ENCODE data around the gene NFIA. TPM values are rescaled to one million over a fixed set of nuclear protein-coding genes. Genes with fewer than 3 reads are reported as not detected.

Gene NFIA
- total RNA-seq, 1 experiment from 2014 or later: 38.6 TPM

DNA sequence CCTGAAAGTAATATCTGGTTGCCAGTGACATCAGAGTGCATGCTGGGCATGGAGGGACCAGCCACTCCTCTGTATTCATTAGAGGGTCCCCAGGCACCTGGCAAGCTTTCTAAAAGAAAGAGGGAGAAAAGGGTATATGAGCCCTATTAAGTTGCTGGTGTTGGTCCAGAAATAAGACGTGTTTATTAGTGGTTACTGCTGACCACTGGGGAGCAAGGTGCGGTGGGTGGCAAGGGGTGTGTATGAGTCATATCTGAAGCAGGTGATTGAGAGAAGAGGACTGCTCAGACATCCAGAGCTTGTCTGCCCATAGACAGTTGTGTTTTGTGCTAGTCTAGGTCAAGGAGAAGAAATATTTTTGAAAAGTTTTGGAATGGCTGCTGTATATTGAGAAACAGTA lies 344.5 kb downstream of the NFIA start:
- Mint-ChIP-seq H3K4me3 (ENCODE audit: low read depth, unreplicated experiment) (no peak overlapping the region), H3K27me3 (ENCODE audit: unreplicated experiment) (no peaks in the 10 kb centered on the region), H3K27ac (ENCODE audit: unreplicated experiment) (peak overlapping the region; percentile 41), H3K9me3 (ENCODE audit: low read depth, unreplicated experiment) (no peaks in the 10 kb centered on the region), H3K4me1 (ENCODE audit: low read depth, unreplicated experiment) (peaks cover 33% of the 10 kb centered on the region), H3K36me3 (ENCODE audit: insufficient read depth, unreplicated experiment) (peaks cover 16% of the 10 kb centered on the region)
- no peak for DNase-seq
- TF ChIP-seq, protein P1, sequence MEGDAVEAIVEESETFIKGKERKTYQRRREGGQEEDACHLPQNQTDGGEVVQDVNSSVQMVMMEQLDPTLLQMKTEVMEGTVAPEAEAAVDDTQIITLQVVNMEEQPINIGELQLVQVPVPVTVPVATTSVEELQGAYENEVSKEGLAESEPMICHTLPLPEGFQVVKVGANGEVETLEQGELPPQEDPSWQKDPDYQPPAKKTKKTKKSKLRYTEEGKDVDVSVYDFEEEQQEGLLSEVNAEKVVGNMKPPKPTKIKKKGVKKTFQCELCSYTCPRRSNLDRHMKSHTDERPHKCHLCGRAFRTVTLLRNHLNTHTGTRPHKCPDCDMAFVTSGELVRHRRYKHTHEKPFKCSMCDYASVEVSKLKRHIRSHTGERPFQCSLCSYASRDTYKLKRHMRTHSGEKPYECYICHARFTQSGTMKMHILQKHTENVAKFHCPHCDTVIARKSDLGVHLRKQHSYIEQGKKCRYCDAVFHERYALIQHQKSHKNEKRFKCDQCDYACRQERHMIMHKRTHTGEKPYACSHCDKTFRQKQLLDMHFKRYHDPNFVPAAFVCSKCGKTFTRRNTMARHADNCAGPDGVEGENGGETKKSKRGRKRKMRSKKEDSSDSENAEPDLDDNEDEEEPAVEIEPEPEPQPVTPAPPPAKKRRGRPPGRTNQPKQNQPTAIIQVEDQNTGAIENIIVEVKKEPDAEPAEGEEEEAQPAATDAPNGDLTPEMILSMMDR (IDR thresholded peaks at IDR 0.05; ENCODE audit: unreplicated experiment): no peak
- intact Hi-C loops (cut with micrococcal nuclease; ENCODE audit: unreplicated experiment): no loop called here
- no TSS peak for BruUV-seq (replicated peaks)
- CTCF ChIA-PET: no interaction called here

DNA sequence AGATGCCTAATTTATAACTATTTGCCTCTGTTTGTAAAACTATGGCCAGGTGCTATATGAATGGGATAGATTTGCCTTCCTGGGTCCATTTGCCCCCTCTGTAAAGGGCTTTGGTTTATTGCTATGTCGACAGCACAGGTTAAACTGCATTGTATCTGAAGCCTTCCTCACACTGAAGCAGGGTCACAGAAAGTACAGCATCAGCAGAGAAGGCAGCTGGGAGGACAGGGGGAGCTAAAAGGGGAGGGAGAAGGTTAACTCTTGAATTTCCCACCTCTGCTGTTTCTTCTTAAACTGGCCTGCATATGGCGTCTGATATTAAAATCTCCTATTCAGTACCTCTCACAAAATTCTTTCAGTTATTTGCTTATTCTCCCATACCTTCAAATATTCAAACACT lies 345.1 kb downstream of the NFIA start:
- Mint-ChIP-seq H3K9me3 (ENCODE audit: low read depth, unreplicated experiment) (no peaks in the 10 kb centered on the region), H3K4me3 (ENCODE audit: low read depth, unreplicated experiment) (no peak overlapping the region), H3K4me1 (ENCODE audit: low read depth, unreplicated experiment) (peaks cover 33% of the 10 kb centered on the region), H3K27me3 (ENCODE audit: unreplicated experiment) (no peaks in the 10 kb centered on the region), H3K36me3 (ENCODE audit: insufficient read depth, unreplicated experiment) (peaks cover 16% of the 10 kb centered on the region), H3K27ac (ENCODE audit: unreplicated experiment) (no peak overlapping the region)
- TF ChIP-seq, protein P1 (IDR thresholded peaks at IDR 0.05; ENCODE audit: unreplicated experiment): no peak
- intact Hi-C loops (cut with micrococcal nuclease; ENCODE audit: unreplicated experiment): no loop called here
- no TSS peak for BruUV-seq (replicated peaks)
- no peak for DNase-seq
- CTCF ChIA-PET: no interaction called here

DNA sequence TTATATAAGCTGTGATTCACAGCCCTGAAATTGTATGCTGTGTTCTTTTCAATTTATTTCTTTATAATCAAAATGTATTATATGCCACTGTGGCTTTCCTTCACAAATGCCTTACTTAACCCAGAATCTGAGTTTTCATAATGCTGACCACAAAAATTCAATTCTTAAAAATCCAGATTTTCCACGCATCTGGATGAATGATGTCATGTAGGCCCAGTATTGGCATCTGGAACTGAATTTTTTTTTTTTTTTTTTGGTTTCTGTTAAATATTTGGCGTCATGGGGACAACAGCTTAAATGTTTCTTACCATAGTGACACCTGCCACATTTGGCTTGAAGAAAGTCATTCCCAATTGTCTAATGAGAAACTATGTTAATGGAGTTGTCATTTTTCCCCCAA lies 345.8 kb downstream of the NFIA start:
- H3K9me3 Mint-ChIP-seq (ENCODE audit: low read depth, unreplicated experiment): no peaks in the 10 kb centered on the region
- no peak overlapping the region for H3K27ac Mint-ChIP-seq (ENCODE audit: unreplicated experiment)
- no TSS peak for BruUV-seq (replicated peaks)
- TF ChIP-seq, protein P1 (IDR thresholded peaks at IDR 0.05; ENCODE audit: unreplicated experiment): no peak
- no peak overlapping the region for H3K4me3 Mint-ChIP-seq (ENCODE audit: low read depth, unreplicated experiment)
- no peak for DNase-seq
- CTCF ChIA-PET: no interaction called here
- H3K27me3 Mint-ChIP-seq (ENCODE audit: unreplicated experiment): no peaks in the 10 kb centered on the region
- intact Hi-C loops (cut with micrococcal nuclease; ENCODE audit: unreplicated experiment): no loop called here
- peaks cover 37% of the 10 kb centered on the region for H3K4me1 Mint-ChIP-seq (ENCODE audit: low read depth, unreplicated experiment)
- peaks cover 16% of the 10 kb centered on the region for H3K36me3 Mint-ChIP-seq (ENCODE audit: insufficient read depth, unreplicated experiment)

DNA sequence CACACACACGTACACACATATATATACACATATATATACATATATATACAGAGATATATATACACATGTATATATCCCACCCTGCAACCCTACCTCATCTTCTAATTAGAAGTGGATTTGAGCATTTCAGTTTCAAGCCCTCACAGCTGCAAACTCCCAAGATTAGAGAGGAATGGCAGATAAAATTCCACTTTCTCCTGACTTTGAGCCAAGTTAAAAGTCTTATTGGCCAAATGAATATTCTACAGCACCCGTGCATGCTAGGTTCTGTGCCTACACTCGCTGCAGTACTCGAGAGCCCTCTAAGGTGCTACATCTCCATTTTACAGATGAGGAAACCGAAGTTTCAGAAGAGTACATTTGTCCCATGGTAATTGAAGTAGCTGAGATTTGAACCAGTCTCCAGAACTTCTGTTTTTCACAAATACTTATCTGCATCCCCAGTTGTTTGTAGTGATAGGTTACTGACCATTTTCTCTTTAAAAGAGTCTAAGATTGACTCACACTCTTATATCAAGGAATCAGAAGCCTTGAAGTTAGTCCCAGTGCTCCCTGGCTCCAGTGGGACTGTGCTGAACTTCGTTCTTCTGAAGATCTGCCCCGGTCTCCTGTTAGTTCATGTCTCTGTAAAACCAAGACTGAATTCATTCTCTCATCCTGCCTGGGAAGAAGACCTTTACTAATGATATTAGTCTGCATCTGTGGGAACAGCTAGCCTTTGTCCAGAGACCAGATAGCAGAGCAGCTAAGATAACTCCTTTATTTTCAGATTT lies 350.4 kb downstream of the NFIA start:
- Mint-ChIP-seq H3K27ac (ENCODE audit: unreplicated experiment) (no peak overlapping the region), H3K27me3 (ENCODE audit: unreplicated experiment) (no peaks in the 10 kb centered on the region), H3K4me1 (ENCODE audit: low read depth, unreplicated experiment) (peaks cover 42% of the 10 kb centered on the region), H3K9me3 (ENCODE audit: low read depth, unreplicated experiment) (no peaks in the 10 kb centered on the region), H3K4me3 (ENCODE audit: low read depth, unreplicated experiment) (no peak overlapping the region), H3K36me3 (ENCODE audit: insufficient read depth, unreplicated experiment) (no peaks in the 10 kb centered on the region)
- intact Hi-C loops (cut with micrococcal nuclease; ENCODE audit: unreplicated experiment): no loop called here
- TF ChIP-seq, protein P1 (IDR thresholded peaks at IDR 0.05; ENCODE audit: unreplicated experiment): no peak
- CTCF ChIA-PET: no interaction called here
- no peak for DNase-seq
- no TSS peak for BruUV-seq (replicated peaks)

Measured in Calu3 (cell line).